Measurements from ENCODE around the gene ZCCHC8. TPM values are rescaled to one million over a fixed set of nuclear protein-coding genes. Genes with fewer than 3 reads are reported as not detected.

ZCCHC8 gene
- total RNA-seq, 1 donor from 2014 or later: 14.9 TPM

GRCh38 chr12:122435186-122435585 lies 65.5 kb downstream of the ZCCHC8 start:
- DNase-seq (ENCODE audit: low spot score): no peak

- peak; percentile 57 for DNase-seq (ENCODE audit: low spot score)
Observed at GRCh38 chr12:122429043-122429442, 71.7 kb downstream of the ZCCHC8 start.

- no peak for DNase-seq (ENCODE audit: low spot score)
Observed at GRCh38 chr12:122427403-122427802, 73.3 kb downstream of the ZCCHC8 start.

GRCh38 chr12:122423258-122424165 lies 77.2 kb downstream of the ZCCHC8 start:
- DNase-seq (ENCODE audit: low spot score): no peak

GRCh38 chr12:122422730-122423257 lies 77.9 kb downstream of the ZCCHC8 start:
- DNase-seq (ENCODE audit: low spot score): no peak

GRCh38 chr12:122421821-122422729 lies 78.7 kb downstream of the ZCCHC8 start, which contains the start of gene CLIP1:
TSS of gene CLIP1 (minus strand) at chr12:122422669. CDS start at chr12:122380452, 42,217 bp downstream.
- DNase-seq (ENCODE audit: low spot score): peak; percentile 90

Other genes with a start within 250 kb of the ZCCHC8 start
- 15.2 TPM for gene VPS33A, start 234.4 kb downstream of the ZCCHC8 start, total RNA-seq
- gene CLIP1, start 78.3 kb downstream of the ZCCHC8 start, total RNA-seq: 99.9 TPM
- gene RSRC2, start 26.0 kb upstream of the ZCCHC8 start, total RNA-seq: 55.2 TPM
- gene KNTC1, start 26.3 kb upstream of the ZCCHC8 start, total RNA-seq: 8.5 TPM
- 33.6 TPM for gene HCAR2, start 202.4 kb upstream of the ZCCHC8 start, total RNA-seq
- 7.2 TPM for gene HCAR3, start 215.9 kb upstream of the ZCCHC8 start, total RNA-seq
- 6.1 TPM for gene HCAR1, start 229.9 kb upstream of the ZCCHC8 start, total RNA-seq

Measured in mesenteric fat pad (tissue), 1 donor.